SU-DHL-6 (cell line): ENCODE data around the gene IQCH.

Experiments used
- H2AFZ ChIP-seq: fragments of 200-600 bp; sonication (generic); 2 replicates; pipeline ENCODE4 v1.6.1; 2014; ENCODE audit warnings: low read depth, mild to moderate bottlenecking, moderate library complexity, mixed read lengths, antibody characterized with exemption, low read length; ENCODE audit not compliant: severe bottlenecking
- H3F3A ChIP-seq: fragments of 200-600 bp; shearing (Covaris generic); 2 replicates; pipeline ENCODE4 v1.6.0; 2016; ENCODE audit warnings: antibody characterized with exemption, mild to moderate bottlenecking; ENCODE audit not compliant: insufficient read depth
- H3K27ac ChIP-seq: fragments of 200-600 bp; sonication (generic); 2 replicates; pipeline ENCODE4 v1.5.1; 2016; ENCODE audit warnings: low read depth, mild to moderate bottlenecking, low read length, moderate library complexity, mixed read lengths
- H3K27me3 ChIP-seq: fragments of 200-600 bp; sonication (generic), shearing (Covaris generic); 2 replicates; pipeline ENCODE4 v1.6.0; 2014; ENCODE audit warnings: mild to moderate bottlenecking, low read length
- H3K36me3 ChIP-seq: fragments of 200-600 bp; sonication (generic); 2 replicates; pipeline ENCODE4 v1.6.1; 2014; ENCODE audit warnings: mild to moderate bottlenecking, low read length, mixed read lengths
- H3K4me2 ChIP-seq: fragments of 300-600, 200-600 bp; shearing (Covaris generic), sonication (generic); 2 replicates; pipeline ENCODE4 v1.6.0; 2014; ENCODE audit warnings: low read length, low read depth, mild to moderate bottlenecking; ENCODE audit not compliant: poor library complexity, severe bottlenecking
- H3K4me3 ChIP-seq: fragments of 200-600 bp; sonication (generic); 2 replicates; pipeline ENCODE4 v1.5.1; 2014; ENCODE audit warnings: antibody characterized with exemption, low read length, mild to moderate bottlenecking, mixed read lengths; ENCODE audit not compliant: insufficient read depth, poor library complexity, severe bottlenecking
- H3K79me2 ChIP-seq: fragments of 200-600 bp; sonication (generic); 2 replicates; pipeline ENCODE4 v1.6.1; 2014; ENCODE audit warnings: mild to moderate bottlenecking, low read length, moderate library complexity; ENCODE audit not compliant: insufficient read depth
- H3K9ac ChIP-seq: fragments of 200-600 bp; sonication (generic); 2 replicates; pipeline ENCODE4 v1.7.0; 2014; ENCODE audit warnings: mild to moderate bottlenecking, low read length
- H3K9me2 ChIP-seq: fragments of 200-600 bp; sonication (generic); replicated peaks from 2 replicates; pipeline ENCODE4 v1.6.1; 2014; ENCODE audit warnings: low read length; ENCODE audit not compliant: insufficient read depth
- H3K9me3 ChIP-seq: fragments of 200-600 bp; sonication (generic); 2 replicates; pipeline ENCODE4 v1.6.1; 2014; ENCODE audit warnings: low read length, mixed read lengths; ENCODE audit not compliant: insufficient read depth
- H4K20me1 ChIP-seq: fragments of 200-600 bp; sonication (generic); 2 replicates; pipeline ENCODE4 v1.6.1; 2014; ENCODE audit warnings: low read depth, mild to moderate bottlenecking, antibody characterized with exemption, low read length, moderate library complexity, mixed read lengths
- CTCF ChIP-seq: fragments of 200-600 bp; sonication (generic); IDR thresholded peaks from one replicate; pipeline ENCODE4 v1.5.1; 2017; ENCODE audit warnings: antibody characterized with exemption, mild to moderate bottlenecking, low read length, moderate library complexity; ENCODE audit not compliant: insufficient read depth, poor library complexity, severe bottlenecking
- EZH2phosphoT487 ChIP-seq: fragments of 200-600 bp; sonication (generic), shearing (Covaris generic); conservative IDR thresholded peaks from 2 replicates; pipeline ENCODE4 v1.6.1; 2018; ENCODE audit warnings: mild to moderate bottlenecking, antibody characterized with exemption, low read length, moderate library complexity, mixed read lengths

IQCH gene

DNA sequence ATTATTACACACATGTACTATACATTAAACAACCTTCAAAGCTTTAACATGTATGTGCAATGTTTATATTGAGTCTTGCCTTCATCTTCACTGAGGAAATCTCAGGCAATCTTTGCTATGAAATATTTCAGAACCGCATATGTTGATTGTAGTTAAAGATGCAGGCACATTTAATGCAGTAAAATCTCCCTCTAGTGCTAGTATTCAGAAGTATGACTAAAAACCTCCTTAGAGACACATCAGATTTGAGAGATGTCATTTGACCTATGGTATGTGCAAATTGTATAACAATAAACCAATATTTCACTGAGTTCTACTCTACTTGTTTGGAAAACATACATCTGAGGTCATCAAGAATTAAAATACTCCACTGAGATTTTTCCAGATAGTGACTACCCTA, 142.6 kb downstream of the IQCH start:
- Histone ChIP-seq H3K4me2 (no peak overlapping the region), H3K36me3 (no peaks in the 10 kb centered on the region), H2AFZ (no peak overlapping the region), H3K79me2 (no peaks in the 10 kb centered on the region), H3K27me3 (no peaks in the 10 kb centered on the region), H3K9me3 (no peaks in the 10 kb centered on the region), H3K27ac (no peak overlapping the region), H3F3A (no peaks in the 10 kb centered on the region), H3K9ac (no peak overlapping the region), H3K9me2 (no peaks in the 10 kb centered on the region), H4K20me1 (no peaks in the 10 kb centered on the region), H3K4me3 (no peak overlapping the region)
- TF ChIP-seq CTCF, result no peak
- TF ChIP-seq EZH2phosphoT487, result no peak

- H3K4me2 ChIP-seq, result no peak overlapping the region
- no peak overlapping the region for H3K4me3 ChIP-seq
- no peaks in the 10 kb centered on the region for H3K9me2 ChIP-seq
- no peak overlapping the region for H2AFZ ChIP-seq
- no peaks in the 10 kb centered on the region for H3K9me3 ChIP-seq
- H3K27ac ChIP-seq, result no peak overlapping the region
- no peaks in the 10 kb centered on the region for H3K27me3 ChIP-seq
- TF ChIP-seq CTCF, result no peak
- TF ChIP-seq EZH2phosphoT487, result no peak
- no peak overlapping the region for H3K9ac ChIP-seq
- no peaks in the 10 kb centered on the region for H3F3A ChIP-seq
- no peaks in the 10 kb centered on the region for H3K79me2 ChIP-seq
- H4K20me1 ChIP-seq, result no peaks in the 10 kb centered on the region
- no peaks in the 10 kb centered on the region for H3K36me3 ChIP-seq
Measured at GRCh38 chr15:67399925-67400324, 145.3 kb downstream of the IQCH start.

GRCh38 chr15:67400890-67401289, 146.3 kb downstream of the IQCH start:
- H3K9me2 ChIP-seq, result no peaks in the 10 kb centered on the region
- H3F3A ChIP-seq, result no peaks in the 10 kb centered on the region
- no peak overlapping the region for H3K4me2 ChIP-seq
- no peaks in the 10 kb centered on the region for H3K36me3 ChIP-seq
- no peak overlapping the region for H2AFZ ChIP-seq
- H3K79me2 ChIP-seq, result no peaks in the 10 kb centered on the region
- TF ChIP-seq EZH2phosphoT487 (no peak), CTCF (no peak)
- no peaks in the 10 kb centered on the region for H4K20me1 ChIP-seq
- H3K27ac ChIP-seq, result no peak overlapping the region
- no peak overlapping the region for H3K9ac ChIP-seq
- no peaks in the 10 kb centered on the region for H3K27me3 ChIP-seq
- no peaks in the 10 kb centered on the region for H3K9me3 ChIP-seq
- H3K4me3 ChIP-seq, result no peak overlapping the region

DNA sequence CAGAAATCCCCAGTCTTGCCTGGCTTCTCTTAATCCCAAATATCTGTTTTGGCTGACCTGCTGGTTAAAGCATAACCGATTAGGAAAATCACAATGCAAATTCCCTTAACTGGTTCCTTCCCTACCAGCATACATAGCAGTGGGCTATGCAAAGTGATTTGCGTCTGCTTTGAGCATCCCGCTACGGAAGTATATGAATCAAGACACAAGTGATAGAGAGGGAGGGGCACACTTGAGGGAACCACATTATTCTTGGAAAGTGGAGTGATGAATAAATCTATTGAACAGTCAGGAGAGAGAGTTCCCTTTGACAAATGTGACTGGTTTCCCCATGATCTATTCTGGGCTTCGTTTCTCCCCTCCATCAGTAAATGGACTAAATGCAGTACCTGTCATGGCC, 146.8 kb downstream of the IQCH start:
- Histone ChIP-seq H3K36me3 (no peaks in the 10 kb centered on the region), H3K79me2 (no peaks in the 10 kb centered on the region), H3K9me3 (no peaks in the 10 kb centered on the region), H3K9me2 (no peaks in the 10 kb centered on the region), H4K20me1 (no peaks in the 10 kb centered on the region), H3K4me2 (no peak overlapping the region), H3K4me3 (no peak overlapping the region), H3K27ac (no peak overlapping the region), H3K9ac (no peak overlapping the region), H2AFZ (no peak overlapping the region), H3K27me3 (no peaks in the 10 kb centered on the region), H3F3A (no peaks in the 10 kb centered on the region)
- no peak for TF ChIP-seq CTCF
- TF ChIP-seq EZH2phosphoT487, result no peak
